ENCODE measurements around the gene B4GALNT2.

B4GALNT2 gene

GRCh38 chr17:49187301-49187700 is 54.7 kb downstream of the B4GALNT2 start:
- no peak for DNase-seq
- H2AK5ac ChIP-seq (ENCODE audit: low read length): no peak overlapping the region
- no peaks in the 10 kb centered on the region for H3K27me3 ChIP-seq (ENCODE audit: insufficient read depth, low read length)
- no peak overlapping the region for H4K12ac ChIP-seq (ENCODE audit: low read depth, low read length)
- H3K79me1 ChIP-seq (ENCODE audit: low read length): peaks cover 2% of the 10 kb centered on the region
- no peak overlapping the region for H2BK120ac ChIP-seq (ENCODE audit: insufficient read depth, low read length, poor library complexity)
- no peak overlapping the region for H3K4ac ChIP-seq (ENCODE audit: low read depth, low read length)
- H2AFZ ChIP-seq (ENCODE audit: insufficient read depth, low read length, poor library complexity): no peak overlapping the region
- H3K9ac ChIP-seq (ENCODE audit: low read length): no peak overlapping the region
- no peak overlapping the region for H3K23ac ChIP-seq (ENCODE audit: low read length)
- H3K14ac ChIP-seq (ENCODE audit: low read length): no peak overlapping the region
- H3K9me3 ChIP-seq (ENCODE audit: insufficient read depth, low read depth, low read length): peaks cover 16% of the 10 kb centered on the region
- H2BK12ac ChIP-seq (ENCODE audit: low read length): no peak overlapping the region
- H4K8ac ChIP-seq (ENCODE audit: low read depth, low read length): no peak overlapping the region
- no peaks in the 10 kb centered on the region for H3K4me1 ChIP-seq (ENCODE audit: control insufficient read depth in 1 of 2, insufficient read depth in 2 of 2, low read length in 2 of 2)
- H3K4me2 ChIP-seq (ENCODE audit: low read length): no peak overlapping the region
- no CpG with 5 or more reads among the region's 3 CpGs for WGBS (ENCODE audit: extremely low coverage, insufficient coverage, insufficient read length)
- peaks cover 2% of the 10 kb centered on the region for H3K79me2 ChIP-seq (ENCODE audit: control insufficient read depth, insufficient read depth, low read length, poor library complexity)
- H3K36me3 ChIP-seq (ENCODE audit: control insufficient read depth in 1 of 2, insufficient read depth in 2 of 2, low read length in 2 of 2): no peaks in the 10 kb centered on the region
- no peak overlapping the region for H3K18ac ChIP-seq (ENCODE audit: low read length)
- no peak overlapping the region for H3K4me3 ChIP-seq (ENCODE audit: low read depth, low read length)
- no peak overlapping the region for H3K27ac ChIP-seq (ENCODE audit: low read depth, low read length)
- no peak overlapping the region for H2BK5ac ChIP-seq (ENCODE audit: low read depth, low read length, poor library complexity)
- H4K91ac ChIP-seq (ENCODE audit: low read depth, low read length): no peak overlapping the region

- WGBS (ENCODE audit: extremely low coverage, insufficient coverage, insufficient read length): no CpG with 5 or more reads among the region's 4 CpGs
Measured at GRCh38 chr17:49190932-49191331, 58.4 kb downstream of the B4GALNT2 start.

GRCh38 chr17:49191409-49191916 is 58.9 kb downstream of the B4GALNT2 start:
- H3K23ac ChIP-seq (ENCODE audit: low read length): no peak overlapping the region

More at GRCh38 chr17:49190932-49191331, 58.4 kb downstream of the B4GALNT2 start:
- no peak overlapping the region for H2BK5ac ChIP-seq (ENCODE audit: low read depth, low read length, poor library complexity)
- no peak overlapping the region for H4K12ac ChIP-seq (ENCODE audit: low read depth, low read length)
- DNase-seq: no peak
- no peaks in the 10 kb centered on the region for H3K36me3 ChIP-seq (ENCODE audit: control insufficient read depth in 1 of 2, insufficient read depth in 2 of 2, low read length in 2 of 2)
- H3K23ac ChIP-seq (ENCODE audit: low read length): no peak overlapping the region
- no peak overlapping the region for H2BK12ac ChIP-seq (ENCODE audit: low read length)
- no peak overlapping the region for H2BK120ac ChIP-seq (ENCODE audit: insufficient read depth, low read length, poor library complexity)
- no peak overlapping the region for H3K18ac ChIP-seq (ENCODE audit: low read length)
- peak overlapping the region; percentile 39 for H3K4me3 ChIP-seq (ENCODE audit: low read depth, low read length)
- peaks cover 2% of the 10 kb centered on the region for H3K79me2 ChIP-seq (ENCODE audit: control insufficient read depth, insufficient read depth, low read length, poor library complexity)
- H3K4ac ChIP-seq (ENCODE audit: low read depth, low read length): no peak overlapping the region
- H3K4me1 ChIP-seq (ENCODE audit: control insufficient read depth in 1 of 2, insufficient read depth in 2 of 2, low read length in 2 of 2): peaks cover 2 to 3% of the 10 kb centered on the region in 2 experiments
- H4K91ac ChIP-seq (ENCODE audit: low read depth, low read length): no peak overlapping the region
- H3K27ac ChIP-seq (ENCODE audit: low read depth, low read length): no peak overlapping the region
- H3K9ac ChIP-seq (ENCODE audit: low read length): peak overlapping the region; percentile 49
- H2AK5ac ChIP-seq (ENCODE audit: low read length): no peak overlapping the region
- peaks cover 4% of the 10 kb centered on the region for H3K79me1 ChIP-seq (ENCODE audit: low read length)
- no peak overlapping the region for H3K4me2 ChIP-seq (ENCODE audit: low read length)
- no peaks in the 10 kb centered on the region for H3K9me3 ChIP-seq (ENCODE audit: insufficient read depth, low read depth, low read length)
- H3K14ac ChIP-seq (ENCODE audit: low read length): no peak overlapping the region
- H3K27me3 ChIP-seq (ENCODE audit: insufficient read depth, low read length): no peaks in the 10 kb centered on the region
- H2AFZ ChIP-seq (ENCODE audit: insufficient read depth, low read length, poor library complexity): no peak overlapping the region
- H4K8ac ChIP-seq (ENCODE audit: low read depth, low read length): no peak overlapping the region

GRCh38 chr17:49191917-49192741 is 59.6 kb downstream of the B4GALNT2 start:
- H2BK5ac ChIP-seq (ENCODE audit: low read depth, low read length, poor library complexity): peak overlapping the region; percentile 73
- peak overlapping the region; percentile 91 for H2AFZ ChIP-seq (ENCODE audit: insufficient read depth, low read length, poor library complexity)
- peaks cover 2% of the 10 kb centered on the region for H3K79me2 ChIP-seq (ENCODE audit: control insufficient read depth, insufficient read depth, low read length, poor library complexity)
- no peak overlapping the region for H3K4ac ChIP-seq (ENCODE audit: low read depth, low read length)
- H3K79me1 ChIP-seq (ENCODE audit: low read length): peaks cover 4% of the 10 kb centered on the region
- peak; percentile 96 to 97 for DNase-seq
- no peak overlapping the region for H3K23ac ChIP-seq (ENCODE audit: low read length)
- H3K36me3 ChIP-seq (ENCODE audit: control insufficient read depth in 1 of 2, insufficient read depth in 2 of 2, low read length in 2 of 2): no peaks in the 10 kb centered on the region
- H3K27me3 ChIP-seq (ENCODE audit: insufficient read depth, low read length): no peaks in the 10 kb centered on the region
- no CpG with 5 or more reads among the region's 53 CpGs for whole genome bisulfite sequencing (ENCODE audit: extremely low coverage, insufficient coverage, insufficient read length)
- peak overlapping the region; percentile 76 for H4K8ac ChIP-seq (ENCODE audit: low read depth, low read length)
- H2AK5ac ChIP-seq (ENCODE audit: low read length): no peak overlapping the region
- peak overlapping the region; percentile 72 for H2BK120ac ChIP-seq (ENCODE audit: insufficient read depth, low read length, poor library complexity)
- H3K4me1 ChIP-seq (ENCODE audit: control insufficient read depth in 1 of 2, insufficient read depth in 2 of 2, low read length in 2 of 2): peaks cover 2 to 3% of the 10 kb centered on the region in 2 experiments
- H3K18ac ChIP-seq (ENCODE audit: low read length): no peak overlapping the region
- peak overlapping the region; percentile 66 for H4K91ac ChIP-seq (ENCODE audit: low read depth, low read length)
- peak overlapping the region; percentile 71 for H3K14ac ChIP-seq (ENCODE audit: low read length)
- peak overlapping the region; percentile 86 for H3K9ac ChIP-seq (ENCODE audit: low read length)
- H3K9me3 ChIP-seq (ENCODE audit: insufficient read depth, low read depth, low read length): no peaks in the 10 kb centered on the region
- peak overlapping the region; percentile 72 for H3K4me2 ChIP-seq (ENCODE audit: low read length)
- peak overlapping the region; percentile 90 for H3K4me3 ChIP-seq (ENCODE audit: low read depth, low read length)
- peak overlapping the region; percentile 67 for H2BK12ac ChIP-seq (ENCODE audit: low read length)
- peak overlapping the region; percentile 57 for H3K27ac ChIP-seq (ENCODE audit: low read depth, low read length)
- H4K12ac ChIP-seq (ENCODE audit: low read depth, low read length): peak overlapping the region; percentile 84

More at GRCh38 chr17:49191409-49191916, 58.9 kb downstream of the B4GALNT2 start:
- H3K9me3 ChIP-seq (ENCODE audit: insufficient read depth, low read depth, low read length): no peaks in the 10 kb centered on the region
- peaks cover 2% of the 10 kb centered on the region for H3K79me2 ChIP-seq (ENCODE audit: control insufficient read depth, insufficient read depth, low read length, poor library complexity)
- WGBS (ENCODE audit: extremely low coverage, insufficient coverage, insufficient read length): no CpG with 5 or more reads among the region's 8 CpGs
- H4K91ac ChIP-seq (ENCODE audit: low read depth, low read length): no peak overlapping the region
- no peak overlapping the region for H2AK5ac ChIP-seq (ENCODE audit: low read length)
- no peak overlapping the region for H3K27ac ChIP-seq (ENCODE audit: low read depth, low read length)
- no peak overlapping the region for H3K9ac ChIP-seq (ENCODE audit: low read length)
- no peak overlapping the region for H2BK5ac ChIP-seq (ENCODE audit: low read depth, low read length, poor library complexity)
- peak overlapping the region; percentile 91 for H2AFZ ChIP-seq (ENCODE audit: insufficient read depth, low read length, poor library complexity)
- no peak overlapping the region for H3K18ac ChIP-seq (ENCODE audit: low read length)
- H3K79me1 ChIP-seq (ENCODE audit: low read length): peaks cover 4% of the 10 kb centered on the region
- peak overlapping the region; percentile 76 for H4K8ac ChIP-seq (ENCODE audit: low read depth, low read length)
- peak overlapping the region; percentile 17 for H2BK120ac ChIP-seq (ENCODE audit: insufficient read depth, low read length, poor library complexity)
- H3K14ac ChIP-seq (ENCODE audit: low read length): no peak overlapping the region
- H4K12ac ChIP-seq (ENCODE audit: low read depth, low read length): no peak overlapping the region
- H3K4me3 ChIP-seq (ENCODE audit: low read depth, low read length): peak overlapping the region; percentile 90
- H3K4me2 ChIP-seq (ENCODE audit: low read length): peak overlapping the region; percentile 72
- no peak overlapping the region for H2BK12ac ChIP-seq (ENCODE audit: low read length)
- H3K4ac ChIP-seq (ENCODE audit: low read depth, low read length): no peak overlapping the region
- H3K4me1 ChIP-seq (ENCODE audit: control insufficient read depth in 1 of 2, insufficient read depth in 2 of 2, low read length in 2 of 2): peaks cover 2 to 3% of the 10 kb centered on the region in 2 experiments
- no peaks in the 10 kb centered on the region for H3K36me3 ChIP-seq (ENCODE audit: control insufficient read depth in 1 of 2, insufficient read depth in 2 of 2, low read length in 2 of 2)
- DNase-seq: no peak
- H3K27me3 ChIP-seq (ENCODE audit: insufficient read depth, low read length): no peaks in the 10 kb centered on the region
